Stimulated activated CD4-positive, alpha-beta T cell treated with anti-CD3 and anti-CD28 coated beads, Interleukin-4, amount 100 ng/mL, for 4 hours (primary cell): ENCODE data around the gene KHDRBS1.
A peak's percentile ranks its signal among the peaks of the same experiment; 100 is the strongest.
"Not testable (repeated sequence)": the region's sequence is repeated elsewhere in the genome, so short reads cannot be mapped to it uniquely, and the experiment has no call there.

Source experiments
- DNase-seq, 2 experiments: peaks; one replicate each; pipeline ENCODE4 v3.0.0-alpha.2; 2020

KHDRBS1 gene

GRCh38 chr1:32013386-32014198 lies at the start of gene KHDRBS1:
TSS of gene KHDRBS1 (plus strand) at chr1:32013868. CDS start at chr1:32013996, 128 bp downstream.
- DNase-seq, result peak; percentile 97 to 99

GRCh38 chr1:31970873-31971272 lies 42.8 kb upstream of the KHDRBS1 start:
- no peak for DNase-seq

- DNase-seq, result no peak
These were observed 37.3 kb upstream of the KHDRBS1 start for GRCh38 chr1:31976401-31976800.

GRCh38 chr1:31977385-31978131 lies 36.1 kb upstream of the KHDRBS1 start:
- DNase-seq, result no peak

GRCh38 chr1:31978843-31979400 lies 34.7 kb upstream of the KHDRBS1 start:
- no peak for DNase-seq

GRCh38 chr1:31980835-31981455 lies 32.7 kb upstream of the KHDRBS1 start:
- DNase-seq, result no peak

- no peak for DNase-seq
These were observed 32.2 kb upstream of the KHDRBS1 start for GRCh38 chr1:31981456-31981839.

- DNase-seq, result no peak
These were observed 31.7 kb upstream of the KHDRBS1 start for GRCh38 chr1:31981972-31982371.

- peak; percentile 18 to 54 for DNase-seq
These were observed 29.0 kb upstream of the KHDRBS1 start for GRCh38 chr1:31984419-31985347.

GRCh38 chr1:31985430-31985829 lies 28.2 kb upstream of the KHDRBS1 start:
- DNase-seq, result no peak

GRCh38 chr1:31987135-31987619 lies 26.5 kb upstream of the KHDRBS1 start:
- no peak for DNase-seq

- no peak for DNase-seq
These were observed 23.7 kb upstream of the KHDRBS1 start for GRCh38 chr1:31989964-31990363.

- no peak for DNase-seq
These were observed 22.5 kb upstream of the KHDRBS1 start for GRCh38 chr1:31991182-31991581.

- DNase-seq, result no peak
These were observed 18.4 kb upstream of the KHDRBS1 start for GRCh38 chr1:31995263-31995662.

GRCh38 chr1:31996121-31996520 lies 17.5 kb upstream of the KHDRBS1 start:
- DNase-seq, result not testable (repeated sequence)

GRCh38 chr1:32001863-32002262 lies 11.8 kb upstream of the KHDRBS1 start:
- DNase-seq, result no peak

GRCh38 chr1:32002285-32002684 lies 11.4 kb upstream of the KHDRBS1 start:
- not testable (repeated sequence) for DNase-seq

- no peak for DNase-seq
These were observed 8.1 kb upstream of the KHDRBS1 start for GRCh38 chr1:32005522-32005921.

- DNase-seq, result no peak
These were observed 6.1 kb upstream of the KHDRBS1 start for GRCh38 chr1:32007591-32007940.

GRCh38 chr1:32010246-32010645 lies 3.4 kb upstream of the KHDRBS1 start:
- no peak for DNase-seq

GRCh38 chr1:32012709-32013385 lies 821 bp upstream of the KHDRBS1 start:
- no peak for DNase-seq
